GOT3 (cell line): ENCODE data around the gene SLC7A6.

Source experiments
- DNase-seq: peaks from one replicate; lab custom pipeline; 2025; ENCODE audit warnings: mixed read lengths; lab: John Stamatoyannopoulos, UW

SLC7A6 gene

GRCh38 chr16:68235108-68235886 is 29.0 kb upstream of the SLC7A6 start:
- DNase-seq: no peak

GRCh38 chr16:68235887-68236136 is 28.5 kb upstream of the SLC7A6 start, which contains the start of gene ESRP2:
Gene ESRP2, minus strand, starts transcription at chr16:68236127. Its CDS starts 82 bp downstream, at chr16:68236045.
- no peak for DNase-seq

GRCh38 chr16:68236137-68236825 is 28.0 kb upstream of the SLC7A6 start:
- no peak for DNase-seq

- DNase-seq: no peak
Measured at GRCh38 chr16:68236826-68237242, 27.5 kb upstream of the SLC7A6 start.

DNA sequence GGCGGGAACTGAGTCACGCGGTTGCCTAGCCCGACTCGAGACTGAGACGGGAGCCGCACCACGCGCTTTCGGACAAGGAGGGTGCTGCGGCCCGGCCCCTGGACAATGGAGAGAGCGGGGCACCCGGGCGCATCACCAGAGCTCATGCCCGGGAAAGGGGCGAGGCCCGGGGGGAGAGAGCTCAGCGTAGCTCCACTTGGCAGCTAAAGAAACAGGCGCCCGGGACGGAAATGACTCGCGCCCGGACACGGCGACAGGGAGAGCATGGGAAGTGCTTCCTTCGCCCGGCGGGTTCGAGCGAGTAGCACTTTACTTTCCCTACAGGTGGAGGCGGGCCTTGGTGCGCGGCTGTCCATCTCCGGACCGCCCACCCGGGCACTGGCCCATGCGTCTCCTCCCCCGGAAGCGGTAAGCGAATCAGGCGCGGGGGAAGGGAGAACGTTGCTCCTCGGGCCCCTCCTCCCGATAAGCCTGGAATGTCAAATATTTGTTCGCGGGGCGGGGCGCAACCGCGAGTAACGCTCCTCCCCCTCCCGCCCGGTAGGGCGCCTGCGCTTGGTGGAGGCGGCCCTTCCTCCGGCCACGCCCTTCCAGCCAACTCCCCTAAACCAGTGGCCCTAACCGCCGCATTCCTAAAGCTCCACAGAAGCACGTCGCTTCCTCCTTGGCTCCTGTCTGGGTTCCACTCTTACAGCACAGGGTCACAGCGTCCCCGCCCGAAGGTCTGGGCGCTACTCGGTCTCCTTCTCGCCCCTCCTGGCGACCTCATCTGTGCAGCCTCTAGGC is 26.9 kb upstream of the SLC7A6 start:
- peak; percentile 89 for DNase-seq

DNA sequence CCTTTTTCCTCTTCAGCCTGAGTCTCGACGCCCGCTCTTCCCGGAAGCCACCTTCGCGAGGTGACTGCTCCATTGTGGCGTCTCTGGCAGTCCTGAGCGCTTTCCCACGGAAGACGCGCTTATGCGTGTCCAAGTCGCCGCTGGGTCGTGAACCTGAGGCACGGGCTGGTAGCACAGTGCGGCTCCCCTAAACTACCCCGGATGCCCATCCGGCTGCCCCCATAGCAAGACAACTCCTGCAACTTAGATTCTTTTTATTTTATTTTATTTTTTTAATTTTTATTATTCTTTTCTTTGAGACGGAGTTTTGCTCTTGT is 26.3 kb upstream of the SLC7A6 start:
- DNase-seq: no peak

DNA sequence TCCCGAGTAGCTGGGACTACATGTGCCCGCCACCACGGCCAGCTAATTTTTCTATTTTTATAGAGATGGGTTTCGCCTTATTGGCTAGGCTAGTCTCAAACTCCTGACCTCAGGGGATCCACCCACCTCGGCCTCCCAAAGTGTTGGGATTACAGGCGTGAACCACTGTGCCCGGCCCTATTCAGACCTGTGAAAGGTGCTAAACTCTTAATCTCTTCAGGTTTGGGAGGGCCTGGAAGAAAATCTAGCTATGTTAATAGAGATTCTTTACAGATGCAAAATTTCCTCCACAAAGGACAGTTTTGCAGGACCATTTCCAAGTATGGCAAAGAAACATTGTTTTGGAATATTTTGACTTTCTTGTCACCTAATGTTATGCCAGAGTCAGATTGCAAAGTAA is 22.2 kb upstream of the SLC7A6 start:
- DNase-seq: no peak

DNA sequence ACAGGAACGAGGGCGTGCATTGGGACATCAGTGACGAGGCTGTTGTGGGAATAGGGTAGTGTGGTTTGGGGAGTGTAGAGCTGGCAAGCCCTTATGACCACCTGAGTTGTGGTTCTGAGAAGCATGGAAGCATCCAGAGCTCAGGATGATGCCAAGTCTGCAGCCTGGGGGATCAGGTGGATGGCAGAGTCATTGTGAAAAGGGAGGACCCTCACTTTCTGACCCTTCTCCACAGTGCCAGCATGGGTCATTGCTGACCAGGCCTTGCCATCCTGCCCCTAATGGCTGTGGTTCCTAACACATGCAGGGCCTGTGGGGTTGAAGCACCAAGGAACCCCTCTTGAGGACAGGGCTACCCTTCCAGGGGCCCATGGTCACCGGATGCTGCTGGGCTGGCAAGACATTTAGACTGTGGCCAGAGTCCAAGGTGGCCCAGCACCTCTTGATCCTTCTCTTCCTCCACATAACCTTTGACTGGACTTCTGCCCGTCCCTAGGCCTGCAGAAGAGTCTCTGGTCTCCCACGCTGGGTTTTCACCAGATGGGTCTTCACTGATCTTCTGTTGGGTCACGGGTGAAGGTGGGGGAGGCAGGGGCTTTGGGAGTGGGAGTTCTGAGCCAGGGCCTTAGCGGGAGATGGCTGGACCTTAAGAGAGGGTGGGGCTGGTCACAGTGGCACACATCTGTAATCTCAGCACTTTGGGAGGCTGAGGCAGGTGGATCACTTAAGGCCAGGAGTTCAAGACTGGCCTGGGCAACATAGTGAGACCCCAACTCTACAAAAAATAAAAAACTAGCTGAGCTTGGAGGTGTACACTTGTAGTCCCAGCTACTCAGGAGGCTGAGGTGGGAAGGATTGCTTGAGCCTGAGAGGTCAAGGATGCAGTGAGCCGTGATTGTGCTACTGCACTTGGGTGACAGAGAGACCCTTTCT is 21.1 kb upstream of the SLC7A6 start:
- DNase-seq: no peak

DNA sequence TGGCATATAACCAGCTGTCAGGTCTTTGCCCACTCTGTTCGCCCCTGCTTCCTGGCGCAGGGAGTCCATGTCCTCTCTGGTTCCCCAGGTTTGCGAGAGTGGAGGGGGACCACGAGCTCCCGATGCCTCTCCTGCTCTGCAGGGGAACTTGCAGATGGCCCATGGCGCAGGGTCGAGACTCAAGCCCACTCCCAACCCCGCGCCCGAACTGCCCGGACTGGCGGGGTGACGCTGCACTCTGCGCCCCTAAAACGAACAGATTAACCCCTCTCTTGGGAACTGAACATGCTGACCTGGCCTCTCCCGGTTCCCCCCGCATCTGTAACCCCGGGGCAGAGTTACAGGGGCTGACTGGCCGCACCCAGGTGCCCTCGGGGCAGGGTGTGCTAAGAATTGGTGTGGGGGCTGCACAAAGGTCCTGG is 19.8 kb upstream of the SLC7A6 start:
- no peak for DNase-seq

DNA sequence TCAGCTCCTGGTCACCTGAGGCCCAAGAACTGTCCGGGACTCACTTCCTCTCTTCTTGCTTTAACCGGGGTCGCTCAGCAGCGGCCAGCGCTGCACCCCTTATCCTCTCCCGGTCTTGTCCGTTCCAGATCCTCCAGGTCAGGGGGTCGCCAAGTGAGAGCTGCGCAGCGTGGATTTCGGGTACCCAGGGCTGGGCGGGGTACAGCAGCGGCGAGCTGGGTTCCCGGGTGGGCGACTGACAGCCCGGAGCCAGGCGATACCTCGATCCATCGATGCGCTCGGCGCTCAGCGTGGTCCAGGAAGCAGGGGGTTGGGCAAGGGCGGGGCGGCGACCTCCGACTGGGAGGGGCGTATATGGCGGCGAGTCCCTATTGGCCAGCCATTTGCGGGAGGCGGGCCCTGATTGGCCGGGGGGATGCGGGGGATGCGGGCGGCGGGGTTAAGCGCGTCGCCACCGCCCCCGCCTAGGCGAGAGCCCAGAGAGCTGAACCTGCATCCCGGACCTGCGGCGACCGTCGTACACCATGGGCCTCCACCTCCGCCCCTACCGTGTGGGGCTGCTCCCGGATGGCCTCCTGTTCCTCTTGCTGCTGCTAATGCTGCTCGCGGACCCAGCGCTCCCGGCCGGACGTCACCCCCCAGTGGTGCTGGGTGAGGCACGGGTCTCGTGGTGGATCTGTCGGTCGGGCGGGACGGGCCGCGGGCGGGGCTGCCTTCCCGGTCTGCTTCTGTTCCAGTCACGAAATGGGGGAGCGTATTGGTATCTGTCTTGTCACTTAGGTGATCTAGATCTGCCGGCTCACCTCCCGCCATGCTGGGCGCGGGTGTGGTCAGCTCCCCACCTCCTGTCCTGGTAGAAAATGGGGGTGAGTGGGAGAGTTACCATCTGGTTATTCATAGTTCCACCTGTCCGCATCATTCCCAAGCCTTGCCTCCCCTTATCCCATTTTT is 19.1 kb upstream of the SLC7A6 start, which contains the start of gene PLA2G15:
Gene PLA2G15 (plus strand): TSS at position 471 of the 951 bp plus-strand sequence. CDS start 54 bp downstream, at position 525.
- DNase-seq: peak; percentile 69

DNA sequence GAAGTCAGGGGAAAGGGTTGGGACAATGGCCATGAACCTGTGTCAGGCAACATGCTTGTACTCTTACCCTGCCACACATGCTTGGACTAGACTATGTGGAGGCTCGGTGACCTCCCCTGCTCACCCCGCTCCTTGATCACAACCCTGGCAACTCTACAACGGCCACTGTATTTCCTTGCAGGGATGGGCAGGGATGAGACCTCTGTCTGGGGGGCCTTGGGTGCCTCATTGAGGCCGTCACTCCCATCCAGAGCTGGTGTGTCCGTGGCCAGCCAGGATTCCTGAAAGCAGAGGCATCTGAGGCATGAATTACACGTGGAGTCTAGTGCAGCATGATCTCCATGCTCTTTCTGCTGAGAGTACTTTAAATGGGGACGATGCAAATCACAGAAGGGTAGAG is 18.2 kb upstream of the SLC7A6 start:
- no peak for DNase-seq

DNA sequence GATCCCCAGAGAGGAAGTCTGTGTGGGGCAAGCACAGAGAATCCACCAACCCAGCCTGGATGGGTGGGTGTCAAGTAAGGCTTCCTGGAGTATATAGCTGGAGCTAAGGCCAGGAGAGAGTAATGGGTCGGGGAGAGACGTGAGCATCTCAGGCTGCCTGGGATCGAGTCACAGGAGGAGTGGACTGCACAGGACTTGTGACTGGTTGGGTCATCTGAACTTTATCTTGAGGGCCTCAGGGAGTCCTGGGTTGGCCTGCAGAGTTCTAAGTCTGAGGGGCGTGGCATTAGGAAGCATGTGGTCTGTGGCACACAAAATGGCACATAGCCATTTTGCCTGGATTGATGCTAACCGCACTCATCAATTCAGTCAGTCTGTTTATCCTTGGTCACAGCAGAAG is 17.7 kb upstream of the SLC7A6 start:
- no peak for DNase-seq

GRCh38 chr16:68247400-68247799 is 16.9 kb upstream of the SLC7A6 start:
- DNase-seq: no peak

DNA sequence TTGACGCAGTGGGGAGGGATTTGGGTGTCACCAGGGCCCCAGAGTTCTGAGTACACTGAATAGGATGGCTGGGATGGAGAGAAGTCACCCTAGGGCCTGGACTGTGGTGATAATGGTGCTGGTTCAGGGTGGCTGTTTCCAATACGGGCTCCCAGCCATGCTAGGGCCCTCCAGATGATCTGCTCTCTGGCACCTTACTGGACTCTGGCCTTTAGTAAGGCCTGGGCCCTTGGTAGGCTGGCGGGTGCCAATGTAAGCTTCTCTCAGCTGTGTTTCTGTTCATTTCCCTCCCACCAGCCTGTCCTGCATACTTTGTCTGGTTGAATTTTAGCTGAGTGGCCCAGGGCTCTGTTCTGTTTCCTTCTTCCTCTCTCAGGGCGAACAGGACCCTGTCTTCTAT is 16.4 kb upstream of the SLC7A6 start:
- no peak for DNase-seq

DNA sequence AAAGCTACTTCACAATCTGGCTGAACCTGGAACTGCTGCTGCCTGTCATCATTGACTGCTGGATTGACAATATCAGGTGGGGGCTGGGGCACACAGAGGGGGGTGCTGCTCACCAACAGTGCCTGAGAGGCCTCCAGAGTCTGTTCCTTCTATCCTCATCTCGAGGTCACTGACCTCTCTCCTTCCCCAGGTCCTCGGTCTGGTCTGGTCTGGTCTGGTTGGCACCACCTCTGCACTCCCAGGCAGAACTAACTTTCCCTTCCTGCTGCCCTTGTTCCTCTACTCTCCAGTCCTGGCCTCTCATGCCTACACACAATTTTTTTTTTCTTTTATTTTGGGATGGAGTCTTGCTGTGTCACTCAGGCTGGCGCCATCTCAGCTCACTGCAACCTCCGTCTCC is 15.0 kb upstream of the SLC7A6 start:
- no peak for DNase-seq

DNA sequence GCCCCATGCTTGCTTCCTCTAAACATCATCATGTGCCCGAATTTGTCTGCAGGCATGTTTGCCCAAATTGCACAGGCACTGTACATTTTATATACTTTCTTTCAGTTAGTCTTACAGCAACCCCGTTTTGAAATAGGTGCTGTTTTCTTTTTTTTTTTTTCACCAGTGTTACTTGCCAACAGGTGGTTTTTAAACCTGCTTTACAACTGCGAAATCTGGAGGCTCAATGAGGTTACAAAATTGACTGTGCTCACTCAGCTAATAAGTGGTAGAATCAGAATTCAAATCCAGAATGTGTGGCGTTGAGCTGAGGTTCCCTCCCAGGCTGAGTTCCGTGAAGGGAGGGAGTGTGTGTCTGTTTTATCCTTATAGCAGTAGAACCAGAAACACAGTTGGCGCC is 13.4 kb upstream of the SLC7A6 start:
- DNase-seq: no peak

DNA sequence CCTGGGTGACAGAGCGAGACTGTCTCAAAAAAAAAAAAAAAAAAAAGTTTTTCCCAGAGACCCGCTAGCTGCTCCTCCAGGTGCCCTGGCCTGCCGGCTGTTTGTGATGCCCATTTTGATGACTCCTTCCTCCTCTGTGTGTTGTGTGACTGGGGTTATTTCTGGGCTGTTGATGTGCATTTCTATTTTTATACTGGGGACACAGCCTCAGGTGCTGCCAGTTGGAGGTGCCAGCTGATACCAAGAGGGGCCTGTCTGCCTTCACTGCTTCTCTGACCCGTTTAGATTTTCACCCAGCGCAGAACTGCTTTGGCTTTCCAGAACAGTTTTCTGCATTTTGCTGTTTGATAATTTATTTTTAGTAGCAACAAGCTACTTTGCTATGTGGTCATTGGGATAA is 12.5 kb upstream of the SLC7A6 start:
- no peak for DNase-seq

DNA sequence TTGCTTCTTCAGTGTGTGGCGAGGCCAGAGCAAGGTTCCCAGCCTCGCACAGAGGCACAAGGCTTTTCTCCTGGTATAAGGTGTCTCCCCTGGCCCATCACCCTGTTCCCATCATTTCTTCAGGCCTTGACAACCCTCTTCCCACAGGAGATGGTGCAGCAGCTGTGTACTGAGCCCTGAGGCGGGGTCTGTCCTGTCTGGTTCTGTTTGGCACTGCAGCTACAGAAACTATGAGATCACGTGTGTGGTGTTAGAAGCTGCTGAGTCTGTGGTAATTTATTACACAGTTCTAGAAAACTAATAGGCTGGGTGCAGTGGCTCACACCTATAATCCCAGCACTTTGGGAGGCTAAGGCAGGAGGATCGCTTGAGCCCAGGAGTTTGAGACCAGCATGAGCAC is 11.9 kb upstream of the SLC7A6 start:
- DNase-seq: no peak

- DNase-seq: no peak
Measured at GRCh38 chr16:68253721-68254120, 10.6 kb upstream of the SLC7A6 start.

DNA sequence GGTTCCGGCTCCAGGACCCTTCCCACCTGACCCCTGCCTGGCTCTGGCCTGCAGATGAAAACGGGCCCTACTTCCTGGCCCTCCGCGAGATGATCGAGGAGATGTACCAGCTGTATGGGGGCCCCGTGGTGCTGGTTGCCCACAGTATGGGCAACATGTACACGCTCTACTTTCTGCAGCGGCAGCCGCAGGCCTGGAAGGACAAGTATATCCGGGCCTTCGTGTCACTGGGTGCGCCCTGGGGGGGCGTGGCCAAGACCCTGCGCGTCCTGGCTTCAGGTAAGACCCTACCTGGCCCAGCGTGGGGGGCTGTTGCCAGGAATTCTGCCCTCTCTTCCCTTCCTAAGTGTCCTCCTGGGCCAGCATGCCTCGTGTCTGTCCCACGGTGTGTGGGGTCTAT is 8.6 kb upstream of the SLC7A6 start:
- no peak for DNase-seq
